BJ (cell line): ENCODE data around the gene KLLN. TPM values are rescaled to one million over a fixed set of nuclear protein-coding genes. Genes with fewer than 3 reads are reported as not detected.

Experiments
- CTCF ChIA-PET: fragments of 350-600 bp; formaldehyde crosslinking; extraction: SDS; loops from one replicate; lab custom pipeline; 2021; ENCODE audit warnings: antibody characterized with exemption, inconsistent platforms; lab: Yijun Ruan, JAX
- POLR2A ChIA-PET: fragments of 300-600 bp; sonication (Branson Sonifier 250); formaldehyde crosslinking; extraction: SDS; loops from one replicate; lab custom pipeline; 2021; ENCODE audit warnings: antibody characterized with exemption; lab: Charles Lee
- DNase-seq: peaks from one replicate; pipeline ENCODE4 v3.0.0-alpha.2; 2011; ENCODE audit warnings: low read depth
- H3K27me3 ChIP-seq: 2 replicates; pipeline ENCODE4 v1.6.0; 2011; ENCODE audit warnings: low read length; ENCODE audit not compliant: control insufficient read depth, insufficient read depth
- H3K36me3 ChIP-seq: 2 replicates; pipeline ENCODE4 v1.5.1; 2011; ENCODE audit warnings: low read length; ENCODE audit not compliant: control insufficient read depth, insufficient read depth
- H3K4me3 ChIP-seq: 2 replicates; pipeline ENCODE4 v1.5.1; 2011; ENCODE audit warnings: low read depth, mild to moderate bottlenecking, control low read depth, low read length
- CTCF ChIP-seq: IDR thresholded peaks from 2 replicates; pipeline ENCODE4 v1.5.1; 2011; ENCODE audit warnings: low read depth, mild to moderate bottlenecking, control low read depth, inconsistent platforms, low read length, moderate library complexity; ENCODE audit not compliant: insufficient read depth
- polyA plus RNA-seq: library from polyadenylated mRNA; depleted of rRNA; stranded (reverse); fragments of >200 nt; gene quantifications from 2 replicates; pipeline ENCODE4 v1.2.3, GENCODE V29; 2011

Gene KLLN
- polyA plus RNA-seq, 1 experiment = 0.42 TPM

GRCh38 chr10:87827681-87828080 lies 35.7 kb downstream of the KLLN start:
- H3K4me3 ChIP-seq = no peak overlapping the region
- no peak for DNase-seq
- H3K27me3 ChIP-seq = no peaks in the 10 kb centered on the region
- CTCF ChIA-PET = interaction anchor here (0.6 to 2.0 kb wide), 3 partner anchors 9 to 301 kb away, joined by 3 to 11 read pairs (median 4); partner anchors contain the start of gene ATAD1
- H3K36me3 ChIP-seq = no peaks in the 10 kb centered on the region
- TF ChIP-seq CTCF = no peak
- POLR2A ChIA-PET = no interaction called here

DNA sequence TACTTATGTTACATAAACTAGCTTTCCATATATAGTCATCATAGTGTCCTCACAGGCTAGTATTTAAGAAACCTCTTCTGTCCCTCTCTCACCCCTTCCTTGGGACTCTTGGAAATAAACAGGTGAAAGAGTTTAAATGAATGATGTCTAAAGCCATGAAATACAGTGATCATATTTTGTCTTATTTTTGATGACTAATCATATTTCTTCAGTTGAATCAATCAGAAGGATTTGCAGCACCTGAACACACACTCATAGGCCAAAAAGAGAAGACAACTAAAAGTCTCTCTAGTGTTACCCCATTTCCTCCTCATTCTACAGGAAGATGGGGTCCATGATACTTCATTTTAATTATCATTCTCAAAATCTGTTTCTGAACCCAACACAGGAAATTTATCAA lies 36.7 kb downstream of the KLLN start:
- Histone ChIP-seq H3K36me3 (no peaks in the 10 kb centered on the region), H3K27me3 (no peaks in the 10 kb centered on the region), H3K4me3 (no peak overlapping the region)
- POLR2A ChIA-PET = no interaction called here
- CTCF ChIA-PET = interaction anchor here (2.0 kb wide), 1 partner anchor 12 kb away, joined by 11 read pairs; no protein-coding TSS in a partner anchor
- no peak for DNase-seq
- TF ChIP-seq CTCF = no peak

- no peaks in the 10 kb centered on the region for H3K27me3 ChIP-seq
- no peaks in the 10 kb centered on the region for H3K36me3 ChIP-seq
- ChIA-PET CTCF (interaction anchor here (0.7 kb wide), 2 partner anchors 340 to 347 kb away, joined by 3 to 4 read pairs; no protein-coding TSS in a partner anchor), POLR2A (no interaction called here)
- DNase-seq = no peak
- H3K4me3 ChIP-seq = no peak overlapping the region
- TF ChIP-seq CTCF = no peak
Measured at GRCh38 chr10:87819289-87819585, 44.1 kb downstream of the KLLN start.

DNA sequence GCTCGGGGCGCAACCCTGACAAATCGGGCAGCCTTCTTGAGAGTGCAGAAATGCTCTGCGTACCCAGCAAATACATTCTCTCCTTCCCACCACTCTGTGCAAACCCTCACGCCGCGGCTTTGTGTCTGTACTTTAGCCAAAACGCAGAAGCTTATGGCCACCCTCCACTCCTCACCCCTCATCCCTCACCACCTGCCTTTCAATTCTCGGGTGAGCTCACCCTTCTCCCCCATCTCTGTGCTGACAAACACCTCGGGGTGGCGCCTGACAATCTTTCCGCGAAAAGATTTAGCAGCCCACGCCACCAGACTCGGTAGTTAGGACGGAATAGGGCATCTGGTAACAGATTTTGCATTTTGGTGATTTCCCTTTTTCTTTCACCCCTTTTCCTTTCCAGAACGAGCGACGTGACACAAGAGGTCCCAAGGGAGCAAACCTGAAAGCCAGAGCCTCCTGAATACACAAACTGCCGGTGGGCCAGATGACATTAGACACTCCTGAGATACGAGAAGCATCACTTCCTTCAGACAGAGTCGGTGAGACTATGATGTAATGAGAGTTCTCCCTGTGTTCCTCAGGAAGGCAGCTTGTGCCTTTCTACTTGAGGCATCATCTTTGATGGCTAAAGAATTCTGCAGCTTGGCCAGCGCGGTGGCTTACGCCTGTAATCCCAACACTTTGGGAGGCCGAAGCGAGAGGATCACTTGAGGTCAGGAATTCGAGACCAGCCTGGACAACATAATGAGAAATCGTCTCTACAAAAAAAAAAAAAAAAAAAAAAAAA lies 44.6 kb downstream of the KLLN start:
- ChIA-PET CTCF (interaction anchor here (0.7 to 1.3 kb wide), 3 partner anchors 9 to 348 kb away, joined by 4 read pairs; no protein-coding TSS in a partner anchor), POLR2A (no interaction called here)
- Histone ChIP-seq H3K36me3 (no peaks in the 10 kb centered on the region), H3K27me3 (no peaks in the 10 kb centered on the region), H3K4me3 (peak overlapping the region; percentile 78)
- TF ChIP-seq CTCF = 0 out of 2 replicates have a peak, but pooled peaks have one; percentile 16
- DNase-seq = no peak

DNA sequence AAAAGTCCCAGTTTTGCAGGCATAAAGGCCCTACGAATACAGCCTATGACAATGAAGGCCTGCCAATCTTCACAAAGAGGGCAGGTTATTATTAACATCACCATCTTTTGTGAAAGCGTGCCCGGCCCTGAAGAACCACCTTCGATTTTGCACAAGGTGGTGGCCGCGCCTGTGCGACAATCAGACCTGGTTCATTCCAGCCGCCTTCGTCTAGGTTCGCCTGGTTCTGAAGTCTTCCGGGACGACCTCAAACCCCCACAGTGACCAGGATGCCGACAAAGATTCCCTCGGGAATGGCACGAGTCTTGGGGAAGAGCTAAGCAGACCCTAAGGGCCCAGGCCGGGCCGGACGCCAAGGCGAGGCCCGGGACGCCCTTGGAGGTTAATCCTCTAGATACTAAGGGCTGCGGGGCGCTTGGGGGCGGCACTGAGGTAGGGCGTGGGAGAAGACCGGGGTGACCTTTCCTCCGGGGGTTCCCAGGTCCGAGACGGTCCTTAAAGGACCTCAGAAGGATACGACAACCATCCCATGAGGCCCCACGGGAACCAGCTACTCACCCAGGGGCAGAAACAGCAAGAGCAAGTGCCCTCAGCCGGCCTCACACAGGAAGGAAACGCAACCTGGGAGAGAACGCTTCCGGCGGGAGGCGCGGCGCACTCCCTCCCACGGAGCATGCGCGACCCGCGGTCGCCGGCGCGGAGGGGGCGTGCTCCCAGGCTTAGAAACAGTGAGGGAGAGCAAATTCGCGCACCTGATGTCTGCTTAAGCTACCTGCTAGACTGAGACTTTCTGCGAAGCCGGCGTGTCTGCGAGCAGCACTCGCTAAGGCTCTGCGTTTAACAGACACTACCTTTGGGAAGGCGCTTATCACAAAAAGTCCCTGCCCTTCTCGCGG lies 45.5 kb downstream of the KLLN start, which contains the start of gene ATAD1:
ATAD1 (minus strand) TSS at position 618 of the 896 bp plus-strand sequence. CDS start 3,627 bp downstream, outside the sequence.
- TF ChIP-seq CTCF = peak; percentile 50
- H3K4me3 ChIP-seq = peak within 1 kb of the TSS; percentile 78
- DNase-seq = peak; percentile 47
- CTCF ChIA-PET = interaction anchor here (0.5 to 1.3 kb wide), 4 partner anchors 10 to 439 kb away, joined by 3 to 4 read pairs (median 4); no protein-coding TSS in a partner anchor
- H3K27me3 ChIP-seq = no peaks in the 10 kb centered on the region
- H3K36me3 ChIP-seq = no peaks in the 10 kb centered on the region
- POLR2A ChIA-PET = no interaction called here
